Thymus (tissue), 11 donors: ENCODE measurements around the gene DHRSX. TPM values are rescaled to one million over a fixed set of nuclear protein-coding genes. Genes with fewer than 3 reads are reported as not detected.
"Not testable (repeated sequence)": the region's sequence is repeated elsewhere in the genome, so short reads cannot be mapped to it uniquely, and the experiment has no call there.

ENCODE experiments used
- DNase-seq, 9 donors: peaks; one replicate each; pipeline ENCODE4 v3.0.0-alpha.2; 2013; ENCODE audit warnings: low spot score in 9 of 9, low read depth in 6 of 9, missing footprints in 1 of 9
- H3K27ac ChIP-seq, 2 donors: one replicate each; pipeline ENCODE4 v1.5.1; 2013; ENCODE audit warnings: control low read depth in 1 of 2, low read depth in 1 of 2, low read length in 1 of 2, mild to moderate bottlenecking in 1 of 2, moderate library complexity in 1 of 2
- H3K27me3 ChIP-seq, 2 donors: one replicate each; pipeline ENCODE4 v1.5.1; 2013; ENCODE audit warnings: low read length in 1 of 2; ENCODE audit not compliant: control insufficient read depth in 2 of 2, insufficient read depth in 1 of 2
- H3K36me3 ChIP-seq, 2 donors: one replicate each; pipeline ENCODE4 v1.5.1; 2013; ENCODE audit warnings: low read length in 1 of 2, mild to moderate bottlenecking in 1 of 2, moderate library complexity in 1 of 2; ENCODE audit not compliant: control insufficient read depth in 2 of 2, insufficient read depth in 2 of 2
- H3K4me1 ChIP-seq, 2 donors: one replicate each; pipeline ENCODE4 v1.5.1; 2013; ENCODE audit warnings: low read length in 2 of 2; ENCODE audit not compliant: control insufficient read depth in 2 of 2, insufficient read depth in 2 of 2
- H3K4me3 ChIP-seq, 2 donors: one replicate each; pipeline ENCODE4 v1.5.1; 2013; ENCODE audit warnings: low read length in 2 of 2, control low read depth in 1 of 2, mild to moderate bottlenecking in 1 of 2
- H3K9me3 ChIP-seq, 2 donors: one replicate each; pipeline ENCODE4 v1.5.1; 2013; ENCODE audit warnings: low read length in 1 of 2, mild to moderate bottlenecking in 1 of 2; ENCODE audit not compliant: control insufficient read depth in 2 of 2, insufficient read depth in 1 of 2
- WGBS: extraction: QIAGEN DNeasy Blood & Tissue Kit; methylation state at CpG from one replicate; pipeline ENCODE4 v1.1.7; 2013; 5-methylcytosine and 5-hydroxymethylcytosine counted together
- polyA plus RNA-seq: library from polyadenylated mRNA; stranded (reverse); fragments of 200-250 nt; gene quantifications from one replicate; pipeline ENCODE4 v1.2.3, GENCODE V29; 2013
- total RNA-seq: library from RNA; stranded (reverse); fragments of 120-200 nt; gene quantifications from one replicate; pipeline ENCODE4 v1.2.4, GENCODE V29; 2013
- donor health status: healthy.

DHRSX gene
- total and polyA plus RNA-seq, 2 donors, result 11.2 to 12.2 TPM

DNA sequence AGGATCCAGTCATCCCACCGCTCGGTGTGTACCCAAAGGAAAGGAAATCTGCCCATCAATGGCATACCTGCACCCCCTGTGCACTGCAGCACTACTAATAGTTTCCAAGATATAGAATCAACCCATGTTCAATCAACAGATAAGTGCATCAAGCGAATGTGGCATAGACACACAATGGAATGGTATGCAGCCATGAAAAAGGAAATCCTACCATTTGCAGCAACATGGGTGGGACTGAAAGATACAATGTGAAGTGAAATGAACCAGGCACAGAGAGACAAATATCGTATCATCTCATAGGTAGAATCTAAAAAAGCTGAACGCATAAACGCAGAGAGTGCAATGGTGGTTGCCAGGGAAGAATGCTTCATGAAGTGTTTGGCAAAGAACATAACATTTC, 42.5 kb downstream of the DHRSX start:
- H3K9me3 ChIP-seq, result no peaks in the 10 kb centered on the region
- no peaks in the 10 kb centered on the region for H3K4me1 ChIP-seq
- H3K36me3 ChIP-seq, result peaks cover 0 to 8% of the 10 kb centered on the region in 2 donors
- no peak overlapping the region for H3K27ac ChIP-seq
- 89% methylated on average over 6 of the region's 6 CpGs for WGBS
- H3K4me3 ChIP-seq, result no peak overlapping the region
- H3K27me3 ChIP-seq, result no peaks in the 10 kb centered on the region
- no peak for DNase-seq

GRCh38 chrX:2457289-2458133, 43.3 kb downstream of the DHRSX start:
- H3K9me3 ChIP-seq, result no peaks in the 10 kb centered on the region
- H3K4me1 ChIP-seq, result no peaks in the 10 kb centered on the region
- H3K36me3 ChIP-seq, result peaks cover 0 to 8% of the 10 kb centered on the region in 2 donors
- H3K27ac ChIP-seq, result no peak overlapping the region
- 97% methylated on average over 26 of the region's 26 CpGs for WGBS
- no peak for DNase-seq
- no peaks in the 10 kb centered on the region for H3K27me3 ChIP-seq
- no peak overlapping the region for H3K4me3 ChIP-seq

GRCh38 chrX:2456091-2456490, 44.7 kb downstream of the DHRSX start:
- not testable (repeated sequence) for H3K4me3 ChIP-seq, DNase-seq, H3K27me3 ChIP-seq, H3K27ac ChIP-seq, H3K36me3 ChIP-seq, H3K4me1 ChIP-seq, H3K9me3 ChIP-seq
- WGBS, result 96% methylated on average over 8 of the region's 8 CpGs

- H3K36me3 ChIP-seq, H3K27me3 ChIP-seq, H3K27ac ChIP-seq, H3K9me3 ChIP-seq, H3K4me1 ChIP-seq, H3K4me3 ChIP-seq, DNase-seq: not testable (repeated sequence)
- 94% methylated on average over 9 of the region's 9 CpGs for WGBS
Measured at GRCh38 chrX:2454620-2455019, 46.2 kb downstream of the DHRSX start.

DNA sequence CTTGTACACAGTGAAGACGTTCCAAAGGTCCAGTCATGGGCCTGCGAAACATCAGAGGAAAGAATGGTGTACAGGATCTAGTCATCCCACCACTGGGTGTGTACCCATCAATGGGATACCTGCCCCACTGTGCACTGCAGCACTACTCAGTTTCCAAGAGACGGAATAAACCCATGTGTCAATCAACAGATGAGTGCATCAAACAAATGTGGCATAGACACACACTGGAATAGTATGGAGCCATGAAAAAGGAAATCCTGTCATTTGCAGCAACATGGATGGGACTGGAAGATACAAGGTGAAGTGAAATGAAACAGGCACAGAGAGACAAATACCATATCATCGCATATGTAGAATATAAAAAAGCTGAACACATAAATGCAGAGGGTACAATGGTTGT, 48.0 kb downstream of the DHRSX start:
- Histone ChIP-seq H3K27me3 (no peaks in the 10 kb centered on the region), H3K36me3 (peaks cover 0 to 2% of the 10 kb centered on the region in 2 donors), H3K27ac (no peak overlapping the region), H3K9me3 (peaks cover 0 to 3% of the 10 kb centered on the region in 2 donors), H3K4me1 (no peaks in the 10 kb centered on the region), H3K4me3 (no peak overlapping the region)
- WGBS, result over 99% methylated on average over 4 of the region's 4 CpGs
- no peak for DNase-seq

DNA sequence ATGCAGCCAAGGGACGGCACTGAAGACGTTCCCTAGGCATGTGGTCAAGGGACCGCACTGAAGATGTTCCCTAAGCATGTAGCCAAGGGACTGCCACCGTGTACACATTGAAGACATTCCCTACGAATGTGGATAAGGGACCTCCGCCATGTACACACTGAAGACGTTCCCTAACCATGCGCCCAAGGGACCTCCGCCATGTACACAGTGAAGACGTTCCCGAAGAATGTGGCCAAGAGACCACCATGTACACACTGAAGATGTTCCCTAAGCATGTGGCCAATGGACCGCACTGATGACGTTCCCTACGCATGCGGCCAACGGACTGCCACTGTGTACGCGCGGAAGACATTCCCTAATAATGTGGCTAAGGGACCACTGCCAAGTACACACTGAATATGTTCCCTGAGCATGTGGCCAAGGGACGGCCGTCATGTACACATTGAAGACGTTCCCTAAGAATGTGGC, 48.4 kb downstream of the DHRSX start:
- H3K4me3 ChIP-seq, result no peak overlapping the region
- H3K27me3 ChIP-seq, result no peaks in the 10 kb centered on the region
- peaks cover 0 to 5% of the 10 kb centered on the region in 2 donors for H3K9me3 ChIP-seq
- no peaks in the 10 kb centered on the region for H3K36me3 ChIP-seq
- no peak overlapping the region for H3K27ac ChIP-seq
- no peaks in the 10 kb centered on the region for H3K4me1 ChIP-seq
- 97% methylated on average over 22 of the region's 22 CpGs for WGBS
- no peak for DNase-seq

GRCh38 chrX:2451501-2452316, 49.1 kb downstream of the DHRSX start:
- H3K36me3 ChIP-seq, result no peaks in the 10 kb centered on the region
- 96% methylated on average over 25 of the region's 25 CpGs for WGBS
- H3K27ac ChIP-seq, result no peak overlapping the region
- no peak for DNase-seq
- H3K4me3 ChIP-seq, result no peak overlapping the region
- H3K4me1 ChIP-seq, result no peaks in the 10 kb centered on the region
- H3K9me3 ChIP-seq, result peaks cover 0 to 7% of the 10 kb centered on the region in 2 donors
- no peaks in the 10 kb centered on the region for H3K27me3 ChIP-seq

GRCh38 chrX:2450681-2451080, 50.1 kb downstream of the DHRSX start:
- no peaks in the 10 kb centered on the region for H3K36me3 ChIP-seq
- no peaks in the 10 kb centered on the region for H3K4me1 ChIP-seq
- H3K9me3 ChIP-seq, result peaks cover 0 to 12% of the 10 kb centered on the region in 2 donors
- 83% methylated on average over 5 of the region's 5 CpGs for WGBS
- H3K27ac ChIP-seq, result no peak overlapping the region
- no peak for DNase-seq
- no peaks in the 10 kb centered on the region for H3K27me3 ChIP-seq
- no peak overlapping the region for H3K4me3 ChIP-seq
